ENCODE data around the gene MYO5C. TPM values are rescaled to one million over a fixed set of nuclear protein-coding genes. Genes with fewer than 3 reads are reported as not detected.
"Not testable (repeated sequence)": the region's sequence is repeated elsewhere in the genome, so short reads cannot be mapped to it uniquely, and the experiment has no call there.

MYO5C gene
- total and polyA plus RNA-seq, 2 donors, result 4.0 to 11.6 TPM

DNA sequence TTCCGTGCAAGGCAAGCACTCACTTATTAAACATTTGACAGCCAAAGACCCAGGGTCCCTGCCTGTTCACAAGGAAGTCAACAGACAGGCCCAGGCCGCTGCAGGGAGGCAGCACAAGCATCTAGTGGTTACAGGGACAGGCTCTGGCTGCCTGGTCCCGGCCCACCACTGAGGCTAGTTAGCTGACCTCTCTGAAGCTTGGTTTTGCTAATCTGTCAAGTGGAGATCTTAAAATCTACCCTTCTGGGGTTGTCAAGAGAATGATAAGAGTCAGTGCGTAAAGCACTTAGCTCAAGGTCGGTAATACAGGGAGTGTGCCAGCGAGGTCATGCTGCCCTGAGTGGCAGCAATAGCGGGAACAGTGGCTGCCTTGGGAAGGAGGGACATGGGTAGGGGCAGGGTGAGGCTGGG is 110.4 kb downstream of the MYO5C start:
- H3K4me3 ChIP-seq (ENCODE audit: low read depth, low read length), result no peak overlapping the region
- 83% methylated on average over 7 of the region's 7 CpGs for WGBS
- H3K4me1 ChIP-seq (ENCODE audit: insufficient read depth), result no peaks in the 10 kb centered on the region
- no peaks in the 10 kb centered on the region for H3K36me3 ChIP-seq (ENCODE audit: insufficient read depth)
- DNase-seq (ENCODE audit: extremely low spot score), result no peak
- no peak overlapping the region for H3K27ac ChIP-seq (ENCODE audit: low read depth)

DNA sequence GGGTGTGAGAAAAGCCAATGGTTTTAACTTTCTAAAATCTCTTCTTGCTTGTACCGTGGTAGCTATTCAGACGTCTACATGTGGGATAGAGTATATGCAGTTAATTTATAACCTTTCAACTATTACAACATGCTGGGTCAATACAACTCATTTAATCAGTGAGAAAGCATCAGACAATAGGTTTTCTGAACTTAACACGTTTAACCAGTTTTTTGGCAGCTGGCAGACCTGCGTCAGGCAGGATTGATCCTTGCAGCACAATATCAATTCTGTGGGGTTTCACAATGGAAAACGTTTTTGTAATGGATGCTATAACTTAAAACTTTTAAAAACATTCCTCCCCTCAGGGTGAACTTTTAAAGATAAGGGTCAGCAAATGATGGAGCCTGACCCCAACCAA is 110.9 kb downstream of the MYO5C start:
- H3K36me3 ChIP-seq (ENCODE audit: insufficient read depth), result no peaks in the 10 kb centered on the region
- no peaks in the 10 kb centered on the region for H3K4me1 ChIP-seq (ENCODE audit: insufficient read depth)
- DNase-seq (ENCODE audit: extremely low spot score), result no peak
- H3K27ac ChIP-seq (ENCODE audit: low read depth), result no peak overlapping the region
- 71% methylated on average over 5 of the region's 5 CpGs for WGBS
- no peak overlapping the region for H3K4me3 ChIP-seq (ENCODE audit: low read depth, low read length)

DNA sequence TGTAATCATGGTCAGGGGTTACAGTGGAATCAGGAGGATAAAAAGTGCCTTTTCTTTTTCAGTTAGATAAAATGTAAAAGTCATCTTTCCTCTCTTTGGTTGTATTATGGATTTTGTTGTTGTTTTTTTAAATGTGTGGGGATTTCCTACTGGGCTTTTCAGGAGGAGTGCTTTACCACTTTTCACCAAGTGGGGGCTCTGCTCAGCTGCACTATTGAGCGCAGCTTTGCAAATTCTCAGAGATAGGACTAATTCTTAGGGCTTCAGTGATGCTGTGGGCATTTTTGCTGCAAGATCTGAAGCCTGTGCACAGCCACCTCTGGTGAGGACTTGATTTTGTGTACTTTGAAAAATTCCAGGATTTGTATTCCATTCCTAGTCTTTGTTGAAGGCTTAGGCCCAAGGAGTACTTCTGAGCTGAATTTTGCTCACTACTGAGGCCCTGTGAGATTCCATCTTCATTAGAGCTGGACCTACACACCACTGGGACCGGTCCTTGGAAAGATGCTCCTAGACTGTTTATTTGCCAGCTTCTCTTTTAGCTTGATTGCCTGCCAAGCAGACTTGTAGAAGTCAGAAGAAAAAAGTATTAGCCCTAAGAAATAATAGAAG is 111.9 kb downstream of the MYO5C start:
- 41% methylated on average over 2 of the region's 2 CpGs for WGBS
- Histone ChIP-seq H3K27ac (ENCODE audit: low read depth) (no peak overlapping the region), H3K36me3 (ENCODE audit: insufficient read depth) (no peaks in the 10 kb centered on the region), H3K4me1 (ENCODE audit: insufficient read depth) (no peaks in the 10 kb centered on the region), H3K4me3 (ENCODE audit: low read depth, low read length) (no peak overlapping the region)
- DNase-seq (ENCODE audit: extremely low spot score), result no peak

DNA sequence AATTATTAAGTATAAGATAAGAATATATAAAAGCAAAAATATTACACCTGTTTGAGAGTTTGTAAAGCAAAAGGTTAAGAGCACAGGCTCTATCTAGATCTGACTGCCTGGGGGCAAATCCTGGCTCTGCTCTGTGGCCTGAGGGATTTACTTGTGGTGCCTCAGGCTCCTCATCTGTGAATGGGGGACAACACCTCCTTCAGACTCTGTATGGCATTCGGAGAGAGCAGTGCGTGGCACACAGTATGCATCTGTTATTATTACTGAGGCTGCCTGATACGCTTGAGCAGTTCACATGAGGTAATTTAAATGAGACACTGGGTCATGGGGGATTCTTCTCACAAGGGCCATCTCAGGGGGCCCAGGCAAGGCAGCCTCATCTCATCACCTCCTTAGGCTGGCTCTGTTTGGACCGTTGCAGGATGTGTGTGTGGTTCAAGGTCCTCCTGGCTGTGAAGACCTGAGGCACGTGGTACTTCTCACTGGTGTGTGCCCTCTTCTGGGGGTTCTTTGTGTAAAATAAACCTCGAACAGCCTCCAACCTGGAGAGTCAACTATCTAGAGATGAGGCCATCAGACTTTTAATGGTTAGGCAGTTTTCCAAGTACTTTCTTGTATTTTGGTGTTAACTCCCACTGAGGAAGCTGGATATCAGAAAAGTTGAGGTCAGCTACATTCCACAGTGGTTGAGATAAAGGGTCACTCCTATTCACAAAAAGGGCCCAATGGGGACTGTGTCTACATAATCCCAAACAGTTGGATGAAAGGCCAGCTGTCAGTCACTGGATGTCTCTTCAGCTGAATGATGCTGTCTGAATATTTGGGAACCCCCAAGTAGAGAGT is 113.4 kb downstream of the MYO5C start:
- Histone ChIP-seq H3K27ac (ENCODE audit: low read depth) (no peak overlapping the region), H3K36me3 (ENCODE audit: insufficient read depth) (no peaks in the 10 kb centered on the region), H3K4me3 (ENCODE audit: low read depth, low read length) (no peak overlapping the region), H3K4me1 (ENCODE audit: insufficient read depth) (no peaks in the 10 kb centered on the region)
- no peak for DNase-seq (ENCODE audit: extremely low spot score)
- WGBS, result 90% methylated on average over 6 of the region's 6 CpGs

DNA sequence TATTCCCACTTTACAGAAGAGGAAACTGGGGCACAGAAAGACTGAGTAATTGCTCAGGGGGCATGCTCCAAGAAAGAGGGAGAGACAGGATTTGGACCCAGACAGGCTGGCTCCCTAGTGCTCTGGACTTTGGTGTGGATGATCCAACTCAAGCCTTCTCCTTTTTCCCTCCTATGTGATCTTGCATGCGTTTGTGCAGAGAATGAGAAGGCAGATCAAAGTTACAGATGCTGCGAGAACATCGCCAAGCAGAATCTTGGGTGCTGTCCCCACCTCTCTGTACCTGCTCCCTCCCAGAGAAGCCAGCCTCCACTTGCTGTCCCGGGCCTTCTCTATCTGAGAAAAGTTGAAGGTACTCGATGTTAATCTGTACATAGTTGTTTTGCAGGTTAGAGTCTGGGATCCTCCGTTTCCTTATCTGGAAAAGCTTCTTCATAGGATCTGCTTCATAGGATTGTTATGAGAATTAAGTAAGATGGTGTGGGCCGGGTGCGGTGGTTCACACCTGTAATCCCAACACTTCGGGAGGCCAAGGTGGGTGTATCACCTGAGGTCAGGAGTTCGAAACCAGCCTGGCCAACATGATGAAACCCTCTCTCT is 114.7 kb downstream of the MYO5C start:
- 86% methylated on average over 10 of the region's 10 CpGs for WGBS
- Histone ChIP-seq H3K36me3 (ENCODE audit: insufficient read depth) (no peaks in the 10 kb centered on the region), H3K4me1 (ENCODE audit: insufficient read depth) (no peaks in the 10 kb centered on the region), H3K27ac (ENCODE audit: low read depth) (no peak overlapping the region), H3K4me3 (ENCODE audit: low read depth, low read length) (no peak overlapping the region)
- no peak for DNase-seq (ENCODE audit: extremely low spot score)

DNA sequence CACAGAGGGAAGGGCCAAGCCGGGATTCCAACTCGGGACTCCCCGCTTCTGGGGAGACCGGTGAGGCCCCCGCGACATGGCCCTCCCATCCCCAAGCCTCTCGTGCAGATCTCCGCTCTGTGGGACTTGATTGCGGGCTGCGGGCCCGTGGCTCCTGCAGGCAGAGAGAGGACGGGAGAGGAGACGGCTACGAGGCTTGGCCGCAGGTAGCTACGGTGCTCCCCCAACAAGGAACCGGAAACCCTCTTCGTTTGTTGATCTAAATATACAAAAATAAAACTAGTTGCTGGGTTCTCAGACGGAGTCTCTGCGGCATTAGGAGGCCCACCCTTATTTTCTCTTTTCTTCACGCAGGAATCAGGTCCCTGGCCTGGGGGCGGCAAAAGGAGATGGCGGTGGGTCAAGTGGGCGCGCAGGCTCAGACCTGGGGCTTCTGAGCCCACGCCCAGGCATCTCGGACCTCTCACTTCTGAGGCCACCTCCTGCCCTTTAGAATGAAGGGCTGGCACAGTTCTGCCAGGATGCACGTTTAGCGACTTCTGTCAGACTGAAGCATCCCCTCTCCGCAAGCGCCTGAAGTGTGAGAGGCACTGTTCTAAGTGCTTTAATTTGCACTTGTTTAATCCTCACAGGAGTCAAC is 115.3 kb downstream of the MYO5C start:
- WGBS, result 10% methylated on average over 31 of the region's 31 CpGs
- peak overlapping the region; percentile 94 for H3K27ac ChIP-seq (ENCODE audit: low read depth)
- DNase-seq (ENCODE audit: extremely low spot score), result no peak

DNA sequence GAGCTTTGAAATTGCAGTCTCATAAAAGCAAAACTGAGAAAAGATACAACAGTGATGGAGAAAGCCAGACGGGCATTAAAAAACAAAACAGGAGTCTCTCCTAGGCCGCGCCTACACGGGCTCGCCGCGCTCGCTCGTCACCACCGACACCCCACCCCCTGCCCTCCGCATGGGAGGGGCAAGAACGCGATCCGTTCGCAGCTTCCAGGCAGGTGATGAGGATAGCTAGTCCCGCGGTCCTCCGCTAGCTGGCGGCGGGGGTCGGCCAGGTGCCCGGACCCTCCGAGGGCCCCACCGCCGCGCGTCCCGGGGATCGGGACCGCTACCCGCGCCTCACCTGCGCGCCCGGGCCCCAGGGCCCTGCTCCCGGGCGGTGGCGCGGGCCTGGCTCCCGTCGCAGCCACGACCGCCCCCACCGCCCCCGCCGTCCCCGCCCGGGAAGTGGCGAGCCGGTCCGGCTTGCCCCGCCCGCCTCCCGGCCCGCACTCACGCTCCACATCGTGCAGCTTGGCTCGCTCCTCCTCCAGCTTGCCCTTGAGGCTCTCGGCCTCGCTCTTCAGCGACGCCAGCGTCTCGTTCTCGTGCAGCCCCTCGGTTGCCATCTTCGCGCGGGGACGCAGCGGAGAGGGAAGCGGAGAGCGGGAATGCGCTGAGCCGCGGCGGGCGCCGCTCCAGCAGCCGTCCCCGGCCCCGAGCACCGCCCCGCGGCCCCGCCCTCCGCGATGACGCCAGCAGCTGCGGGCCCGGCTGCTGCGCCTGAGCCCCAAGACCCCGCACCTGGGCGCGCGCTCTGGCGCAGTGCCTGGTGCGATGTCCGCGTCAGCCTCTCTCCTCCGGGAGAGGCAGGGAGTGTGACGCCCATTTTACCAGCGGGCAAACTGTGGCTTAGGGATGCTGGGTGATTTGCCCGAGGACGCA is 116.1 kb downstream of the MYO5C start:
- under 1% methylated on average over 105 of the region's 105 CpGs for WGBS
- Histone ChIP-seq H3K27ac (ENCODE audit: low read depth) (peak overlapping the region; percentile 94), H3K4me3 (ENCODE audit: low read depth, low read length) (peak overlapping the region; percentile 72), H3K4me1 (ENCODE audit: insufficient read depth) (no peaks in the 10 kb centered on the region), H3K36me3 (ENCODE audit: insufficient read depth) (no peaks in the 10 kb centered on the region)
- DNase-seq (ENCODE audit: extremely low spot score), result peak; percentile 42

More for the DNA sequence above, 115.3 kb downstream of the MYO5C start:
- Histone ChIP-seq H3K4me1 (ENCODE audit: insufficient read depth) (no peaks in the 10 kb centered on the region), H3K36me3 (ENCODE audit: insufficient read depth) (no peaks in the 10 kb centered on the region), H3K4me3 (ENCODE audit: low read depth, low read length) (peak overlapping the region; percentile 72)

DNA sequence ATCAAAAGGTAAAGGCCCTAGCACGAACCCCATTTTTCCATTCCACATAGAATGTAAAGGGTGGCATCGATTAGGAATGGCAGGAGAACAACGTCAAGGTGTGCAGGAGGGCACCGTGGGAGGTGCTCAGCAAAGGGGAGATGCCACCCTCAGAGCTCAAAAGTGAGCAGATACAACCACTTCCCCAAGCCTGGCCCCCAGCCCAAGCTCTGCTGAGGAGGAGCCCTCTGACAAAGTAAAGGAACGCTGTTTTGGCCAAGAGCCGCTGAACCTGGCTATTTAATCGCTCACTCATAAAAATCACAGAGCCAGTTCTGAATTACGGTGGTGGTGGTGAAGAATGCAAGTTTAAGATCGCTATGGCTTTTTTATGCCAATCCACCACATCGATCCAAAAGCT is 116.8 kb downstream of the MYO5C start:
- no peak for DNase-seq (ENCODE audit: extremely low spot score)
- WGBS, result 26% methylated on average over 10 of the region's 10 CpGs
- no peak overlapping the region for H3K27ac ChIP-seq (ENCODE audit: low read depth)

DNA sequence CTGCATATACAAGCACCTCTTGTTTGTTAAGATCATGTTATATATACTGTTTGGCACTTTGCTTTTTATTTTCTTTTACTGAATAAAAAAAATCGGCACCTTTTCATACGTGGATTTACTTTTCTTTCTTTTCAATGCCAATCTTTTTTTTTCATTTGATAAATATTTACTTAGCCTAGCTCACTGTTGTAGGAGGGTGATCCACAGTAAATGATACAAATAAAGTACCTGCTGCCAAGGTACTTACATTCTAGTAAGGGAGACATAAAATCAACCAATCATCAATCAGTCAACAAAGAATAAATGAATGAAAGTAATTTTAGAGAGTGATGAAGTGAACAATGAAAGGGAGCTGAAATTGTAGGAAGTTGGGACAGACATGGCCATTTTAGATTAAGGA is 122.7 kb downstream of the MYO5C start:
- Histone ChIP-seq H3K4me3 (ENCODE audit: low read depth, low read length) (no peak overlapping the region), H3K27ac (ENCODE audit: low read depth) (no peak overlapping the region), H3K36me3 (ENCODE audit: insufficient read depth) (no peaks in the 10 kb centered on the region), H3K4me1 (ENCODE audit: insufficient read depth) (no peaks in the 10 kb centered on the region)
- WGBS, result 83% methylated on average over 2 of the region's 2 CpGs
- DNase-seq (ENCODE audit: extremely low spot score), result no peak

More for the DNA sequence above, 116.8 kb downstream of the MYO5C start:
- Histone ChIP-seq H3K4me1 (ENCODE audit: insufficient read depth) (no peaks in the 10 kb centered on the region), H3K4me3 (ENCODE audit: low read depth, low read length) (peak overlapping the region; percentile 72), H3K36me3 (ENCODE audit: insufficient read depth) (no peaks in the 10 kb centered on the region)

DNA sequence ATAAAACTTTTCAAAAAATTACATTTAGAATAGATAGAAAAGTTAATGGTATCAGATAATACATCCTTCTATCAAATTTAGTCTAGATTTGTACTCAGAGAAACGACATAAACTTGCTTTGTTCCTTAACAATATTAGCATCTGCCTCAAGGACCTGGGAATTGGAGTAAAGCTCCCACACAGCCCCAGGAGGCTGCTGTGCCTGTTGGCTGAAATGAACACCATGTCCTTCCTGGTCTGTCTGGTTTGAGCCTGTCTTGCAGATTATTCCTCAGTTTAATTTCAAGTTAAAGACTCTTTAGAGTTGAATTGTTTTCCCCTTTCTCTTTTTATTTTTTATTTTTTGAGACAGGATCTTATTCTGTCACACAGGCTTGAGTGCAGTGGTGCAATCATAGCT is 123.8 kb downstream of the MYO5C start:
- no peak overlapping the region for H3K4me3 ChIP-seq (ENCODE audit: low read depth, low read length)
- WGBS, result 23% methylated on average over 1 of the region's 1 CpG
- H3K4me1 ChIP-seq (ENCODE audit: insufficient read depth), result no peaks in the 10 kb centered on the region
- H3K36me3 ChIP-seq (ENCODE audit: insufficient read depth), result no peaks in the 10 kb centered on the region
- no peak for DNase-seq (ENCODE audit: extremely low spot score)
- no peak overlapping the region for H3K27ac ChIP-seq (ENCODE audit: low read depth)

DNA sequence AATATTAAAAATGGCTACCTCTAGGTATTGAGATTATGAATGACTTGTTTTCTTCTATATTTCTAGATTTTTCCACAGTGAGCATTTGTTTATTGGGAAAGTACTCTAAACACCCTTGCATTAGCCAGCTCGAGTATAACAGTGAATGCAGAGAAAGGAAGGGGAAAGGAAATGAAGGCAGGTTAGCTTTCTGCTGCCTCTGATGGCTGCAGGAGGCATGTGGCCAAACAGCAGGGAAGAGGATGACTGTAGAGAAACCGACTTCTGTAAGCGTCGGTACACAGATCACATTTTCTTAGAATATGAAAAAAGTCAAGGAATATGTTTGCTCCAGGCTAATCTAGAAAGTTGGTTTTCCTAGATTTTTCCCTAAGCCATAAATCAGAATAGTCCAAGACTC is 124.2 kb downstream of the MYO5C start:
- Histone ChIP-seq H3K4me3 (ENCODE audit: low read depth, low read length) (no peak overlapping the region), H3K4me1 (ENCODE audit: insufficient read depth) (no peaks in the 10 kb centered on the region), H3K27ac (ENCODE audit: low read depth) (no peak overlapping the region), H3K36me3 (ENCODE audit: insufficient read depth) (no peaks in the 10 kb centered on the region)
- WGBS, result 24% methylated on average over 4 of the region's 4 CpGs
- DNase-seq (ENCODE audit: extremely low spot score), result no peak

DNA sequence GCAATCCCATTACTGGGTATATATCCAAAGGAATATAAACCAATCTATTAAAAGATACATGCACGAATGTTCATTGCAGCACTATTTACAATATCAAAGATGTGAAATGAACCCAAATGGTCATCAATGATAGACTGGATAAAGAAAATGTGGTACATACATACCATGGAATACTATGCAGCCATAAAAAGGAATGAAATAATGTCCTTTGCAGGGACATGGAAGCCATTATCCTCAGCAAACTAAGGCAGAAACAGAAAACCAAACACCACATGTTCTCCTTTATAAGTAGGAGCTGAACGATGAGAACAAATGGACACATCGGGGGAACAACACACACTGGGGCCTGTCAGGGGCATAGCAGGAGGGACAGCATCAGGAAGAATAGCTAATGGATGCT is 125.4 kb downstream of the MYO5C start:
- not testable (repeated sequence) for H3K27ac ChIP-seq (ENCODE audit: low read depth); H3K4me1 ChIP-seq (ENCODE audit: insufficient read depth); H3K36me3 ChIP-seq (ENCODE audit: insufficient read depth); DNase-seq (ENCODE audit: extremely low spot score); H3K4me3 ChIP-seq (ENCODE audit: low read depth, low read length)
- WGBS, result 96% methylated on average over 3 of the region's 3 CpGs
